ENCODE data around the gene AFTPH.

AFTPH gene

GRCh38 chr2:64524604-64525316 is 632 bp downstream of the AFTPH start (continued):
- TF ChIP-seq ZNF18 (tag by site-specific recombination; IDR thresholded peaks at IDR 0.05) (no peak), ZNF596 (tag by site-specific recombination; IDR thresholded peaks at IDR 0.05) (no peak), ZFP37 (tag by site-specific recombination; IDR thresholded peaks at IDR 0.05) (no peak; the same call in 1 of the 2 replicates), ZNF558 (tag by site-specific recombination; IDR thresholded peaks at IDR 0.05) (no peak), MYNN (tag by site-specific recombination; IDR thresholded peaks at IDR 0.05; ENCODE audit: borderline replicate concordance) (no peak), ZBTB20 (tag by site-specific recombination; IDR thresholded peaks at IDR 0.05) (peak; percentile 83), ZNF341 (tag by site-specific recombination; IDR thresholded peaks at IDR 0.05; ENCODE audit: low read depth) (no peak), ZNF138 (tag by site-specific recombination; IDR thresholded peaks at IDR 0.05; ENCODE audit: borderline replicate concordance) (no peak), HOXD13 (CRISPR knock-in tag; IDR thresholded peaks at IDR 0.05; ENCODE audit: borderline replicate concordance) (no peak), ZNF658 (tag by site-specific recombination; IDR thresholded peaks at IDR 0.05) (no peak), HIC1 (tag by site-specific recombination; IDR thresholded peaks at IDR 0.05) (no peak), ZBTB26 (tag by site-specific recombination; optimal IDR thresholded peaks at IDR 0.05) (peak; percentile 61), ZNF398 (tag by site-specific recombination; IDR thresholded peaks at IDR 0.05) (peak; percentile 44; the same call in 1 of the 2 replicates), BCL11A (tag by site-specific recombination; IDR thresholded peaks at IDR 0.05; ENCODE audit: low read depth) (no peak), ZNF146 (tag by site-specific recombination; IDR thresholded peaks at IDR 0.05) (no peak)
- TF ChIP-seq, protein P1, sequence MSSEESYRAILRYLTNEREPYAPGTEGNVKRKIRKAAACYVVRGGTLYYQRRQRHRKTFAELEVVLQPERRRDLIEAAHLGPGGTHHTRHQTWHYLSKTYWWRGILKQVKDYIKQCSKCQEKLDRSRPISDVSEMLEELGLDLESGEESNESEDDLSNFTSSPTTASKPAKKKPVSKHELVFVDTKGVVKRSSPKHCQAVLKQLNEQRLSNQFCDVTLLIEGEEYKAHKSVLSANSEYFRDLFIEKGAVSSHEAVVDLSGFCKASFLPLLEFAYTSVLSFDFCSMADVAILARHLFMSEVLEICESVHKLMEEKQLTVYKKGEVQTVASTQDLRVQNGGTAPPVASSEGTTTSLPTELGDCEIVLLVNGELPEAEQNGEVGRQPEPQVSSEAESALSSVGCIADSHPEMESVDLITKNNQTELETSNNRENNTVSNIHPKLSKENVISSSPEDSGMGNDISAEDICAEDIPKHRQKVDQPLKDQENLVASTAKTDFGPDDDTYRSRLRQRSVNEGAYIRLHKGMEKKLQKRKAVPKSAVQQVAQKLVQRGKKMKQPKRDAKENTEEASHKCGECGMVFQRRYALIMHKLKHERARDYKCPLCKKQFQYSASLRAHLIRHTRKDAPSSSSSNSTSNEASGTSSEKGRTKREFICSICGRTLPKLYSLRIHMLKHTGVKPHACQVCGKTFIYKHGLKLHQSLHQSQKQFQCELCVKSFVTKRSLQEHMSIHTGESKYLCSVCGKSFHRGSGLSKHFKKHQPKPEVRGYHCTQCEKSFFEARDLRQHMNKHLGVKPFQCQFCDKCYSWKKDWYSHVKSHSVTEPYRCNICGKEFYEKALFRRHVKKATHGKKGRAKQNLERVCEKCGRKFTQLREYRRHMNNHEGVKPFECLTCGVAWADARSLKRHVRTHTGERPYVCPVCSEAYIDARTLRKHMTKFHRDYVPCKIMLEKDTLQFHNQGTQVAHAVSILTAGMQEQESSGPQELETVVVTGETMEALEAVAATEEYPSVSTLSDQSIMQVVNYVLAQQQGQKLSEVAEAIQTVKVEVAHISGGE (tag by site-specific recombination; conservative IDR thresholded peaks at IDR 0.05; ENCODE audit: low read depth) = no peak
- TF ChIP-seq, protein P2, sequence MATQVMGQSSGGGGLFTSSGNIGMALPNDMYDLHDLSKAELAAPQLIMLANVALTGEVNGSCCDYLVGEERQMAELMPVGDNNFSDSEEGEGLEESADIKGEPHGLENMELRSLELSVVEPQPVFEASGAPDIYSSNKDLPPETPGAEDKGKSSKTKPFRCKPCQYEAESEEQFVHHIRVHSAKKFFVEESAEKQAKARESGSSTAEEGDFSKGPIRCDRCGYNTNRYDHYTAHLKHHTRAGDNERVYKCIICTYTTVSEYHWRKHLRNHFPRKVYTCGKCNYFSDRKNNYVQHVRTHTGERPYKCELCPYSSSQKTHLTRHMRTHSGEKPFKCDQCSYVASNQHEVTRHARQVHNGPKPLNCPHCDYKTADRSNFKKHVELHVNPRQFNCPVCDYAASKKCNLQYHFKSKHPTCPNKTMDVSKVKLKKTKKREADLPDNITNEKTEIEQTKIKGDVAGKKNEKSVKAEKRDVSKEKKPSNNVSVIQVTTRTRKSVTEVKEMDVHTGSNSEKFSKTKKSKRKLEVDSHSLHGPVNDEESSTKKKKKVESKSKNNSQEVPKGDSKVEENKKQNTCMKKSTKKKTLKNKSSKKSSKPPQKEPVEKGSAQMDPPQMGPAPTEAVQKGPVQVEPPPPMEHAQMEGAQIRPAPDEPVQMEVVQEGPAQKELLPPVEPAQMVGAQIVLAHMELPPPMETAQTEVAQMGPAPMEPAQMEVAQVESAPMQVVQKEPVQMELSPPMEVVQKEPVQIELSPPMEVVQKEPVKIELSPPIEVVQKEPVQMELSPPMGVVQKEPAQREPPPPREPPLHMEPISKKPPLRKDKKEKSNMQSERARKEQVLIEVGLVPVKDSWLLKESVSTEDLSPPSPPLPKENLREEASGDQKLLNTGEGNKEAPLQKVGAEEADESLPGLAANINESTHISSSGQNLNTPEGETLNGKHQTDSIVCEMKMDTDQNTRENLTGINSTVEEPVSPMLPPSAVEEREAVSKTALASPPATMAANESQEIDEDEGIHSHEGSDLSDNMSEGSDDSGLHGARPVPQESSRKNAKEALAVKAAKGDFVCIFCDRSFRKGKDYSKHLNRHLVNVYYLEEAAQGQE (tag by site-specific recombination; IDR thresholded peaks at IDR 0.05) = peak; percentile 33; the same call in 1 of the 2 replicates
- TF ChIP-seq, protein P3, sequence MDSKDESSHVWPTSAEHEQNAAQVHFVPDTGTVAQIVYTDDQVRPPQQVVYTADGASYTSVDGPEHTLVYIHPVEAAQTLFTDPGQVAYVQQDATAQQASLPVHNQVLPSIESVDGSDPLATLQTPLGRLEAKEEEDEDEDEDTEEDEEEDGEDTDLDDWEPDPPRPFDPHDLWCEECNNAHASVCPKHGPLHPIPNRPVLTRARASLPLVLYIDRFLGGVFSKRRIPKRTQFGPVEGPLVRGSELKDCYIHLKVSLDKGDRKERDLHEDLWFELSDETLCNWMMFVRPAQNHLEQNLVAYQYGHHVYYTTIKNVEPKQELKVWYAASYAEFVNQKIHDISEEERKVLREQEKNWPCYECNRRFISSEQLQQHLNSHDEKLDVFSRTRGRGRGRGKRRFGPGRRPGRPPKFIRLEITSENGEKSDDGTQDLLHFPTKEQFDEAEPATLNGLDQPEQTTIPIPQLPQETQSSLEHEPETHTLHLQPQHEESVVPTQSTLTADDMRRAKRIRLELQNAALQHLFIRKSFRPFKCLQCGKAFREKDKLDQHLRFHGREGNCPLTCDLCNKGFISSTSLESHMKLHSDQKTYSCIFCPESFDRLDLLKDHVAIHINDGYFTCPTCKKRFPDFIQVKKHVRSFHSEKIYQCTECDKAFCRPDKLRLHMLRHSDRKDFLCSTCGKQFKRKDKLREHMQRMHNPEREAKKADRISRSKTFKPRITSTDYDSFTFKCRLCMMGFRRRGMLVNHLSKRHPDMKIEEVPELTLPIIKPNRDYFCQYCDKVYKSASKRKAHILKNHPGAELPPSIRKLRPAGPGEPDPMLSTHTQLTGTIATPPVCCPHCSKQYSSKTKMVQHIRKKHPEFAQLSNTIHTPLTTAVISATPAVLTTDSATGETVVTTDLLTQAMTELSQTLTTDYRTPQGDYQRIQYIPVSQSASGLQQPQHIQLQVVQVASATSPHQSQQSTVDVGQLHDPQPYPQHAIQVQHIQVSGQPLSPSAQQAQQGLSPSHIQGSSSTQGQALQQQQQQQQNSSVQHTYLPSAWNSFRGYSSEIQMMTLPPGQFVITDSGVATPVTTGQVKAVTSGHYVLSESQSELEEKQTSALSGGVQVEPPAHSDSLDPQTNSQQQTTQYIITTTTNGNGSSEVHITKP (tag by site-specific recombination; IDR thresholded peaks at IDR 0.05) = peak; percentile 98
